G401.6 (cell line): Measurements from ENCODE around the gene MRLN.

Experiments used
- FAIRE-seq: peaks from 2 replicates; lab custom pipeline; 2012; peaks lifted over from hg19 to GRCh38; lab: Jason Lieb, UNC

MRLN gene

DNA sequence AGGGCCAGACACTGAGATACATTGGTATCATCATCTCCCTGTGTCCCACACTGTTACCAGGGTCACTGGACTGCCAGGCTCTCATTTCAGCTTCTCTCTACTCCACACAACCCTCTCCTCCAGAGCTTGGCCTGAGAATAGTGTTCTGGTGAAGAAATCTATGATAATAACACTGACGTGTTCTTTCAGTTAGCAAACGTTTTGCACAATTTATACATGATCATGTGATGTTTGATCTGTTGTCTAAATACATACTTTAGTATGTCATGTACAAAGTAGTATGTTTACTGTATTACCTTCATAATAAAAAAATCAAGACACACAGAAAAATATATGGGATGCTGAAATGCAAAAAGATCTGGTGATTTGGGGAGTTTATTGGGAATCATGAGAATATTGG is 48.6 kb downstream of the MRLN start:
- no peak for FAIRE-seq

DNA sequence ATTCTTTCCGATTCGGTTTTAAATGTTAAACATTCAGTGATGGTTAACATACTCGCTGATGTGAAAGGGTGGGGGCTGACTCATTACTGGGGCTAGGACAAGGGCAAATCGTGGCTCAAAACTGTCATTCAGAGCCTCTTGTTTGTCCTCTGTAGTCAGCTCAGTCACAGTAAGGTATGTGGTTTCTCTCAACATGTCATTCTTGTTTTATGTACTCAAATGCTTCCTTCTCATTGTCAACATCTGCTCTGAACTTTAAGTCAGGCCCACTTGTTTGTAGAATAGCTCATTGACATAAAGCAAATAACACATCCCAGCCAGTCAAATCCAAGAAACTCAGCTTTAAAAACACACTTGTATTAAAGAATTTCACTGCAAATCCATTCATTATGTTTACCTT is 50.9 kb downstream of the MRLN start:
- no peak for FAIRE-seq

DNA sequence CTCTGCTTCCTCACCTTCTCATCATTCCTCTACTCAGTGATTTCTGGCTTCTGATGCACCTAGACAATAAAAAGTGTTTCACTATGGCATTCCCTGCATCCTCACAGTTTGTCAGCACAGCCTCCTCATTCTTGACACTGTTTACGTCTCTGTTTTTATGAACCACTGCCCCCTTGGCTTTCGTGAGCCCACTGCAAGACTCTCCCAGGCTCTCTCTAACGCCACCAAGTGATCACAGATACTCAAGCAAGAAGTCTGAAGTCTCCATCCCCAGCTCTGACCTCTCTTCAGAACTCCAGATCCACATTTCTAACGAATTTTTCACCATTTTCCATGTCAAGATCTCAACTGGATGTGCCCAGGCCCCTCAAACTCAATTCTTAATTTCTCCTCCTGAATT is 52.5 kb downstream of the MRLN start:
- no peak for FAIRE-seq

DNA sequence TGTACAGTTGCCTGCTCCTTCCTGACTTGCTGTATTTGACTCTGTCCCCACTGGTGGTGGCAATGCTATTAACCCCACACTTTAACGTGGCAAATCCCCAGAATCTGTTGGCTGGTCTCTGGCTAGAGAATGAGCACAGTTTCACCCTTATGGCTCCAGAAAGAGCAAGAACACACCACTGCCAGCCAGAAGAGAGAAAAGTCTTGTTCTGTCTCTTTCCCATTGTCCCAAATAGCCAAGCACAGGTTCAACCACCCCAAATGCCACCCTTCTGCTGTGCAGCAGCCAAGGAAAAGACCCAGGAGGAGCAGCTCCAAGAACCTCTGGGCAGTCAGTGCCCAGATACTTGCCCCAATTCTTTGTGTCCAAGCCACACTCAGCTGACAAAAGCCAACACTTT is 54.9 kb downstream of the MRLN start:
- no peak for FAIRE-seq

DNA sequence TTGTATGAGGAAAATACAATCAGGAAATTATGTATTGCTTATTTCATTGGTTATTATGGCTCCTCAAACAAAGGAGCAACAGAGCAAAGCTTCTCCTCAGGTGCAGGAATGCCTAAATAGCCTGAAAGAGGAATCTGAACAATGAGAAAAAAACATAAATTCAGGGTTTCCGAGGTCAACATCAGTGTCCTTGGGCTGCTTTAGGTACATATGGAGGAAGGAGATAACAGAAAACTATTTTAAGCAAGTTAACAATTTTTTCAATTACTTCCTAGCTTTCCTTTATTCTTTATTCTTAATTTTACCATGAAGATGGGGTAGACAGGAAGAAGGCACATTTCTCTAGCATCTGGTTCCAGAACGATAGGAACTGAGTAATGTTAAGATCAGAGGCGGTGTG is 57.6 kb downstream of the MRLN start:
- no peak for FAIRE-seq

DNA sequence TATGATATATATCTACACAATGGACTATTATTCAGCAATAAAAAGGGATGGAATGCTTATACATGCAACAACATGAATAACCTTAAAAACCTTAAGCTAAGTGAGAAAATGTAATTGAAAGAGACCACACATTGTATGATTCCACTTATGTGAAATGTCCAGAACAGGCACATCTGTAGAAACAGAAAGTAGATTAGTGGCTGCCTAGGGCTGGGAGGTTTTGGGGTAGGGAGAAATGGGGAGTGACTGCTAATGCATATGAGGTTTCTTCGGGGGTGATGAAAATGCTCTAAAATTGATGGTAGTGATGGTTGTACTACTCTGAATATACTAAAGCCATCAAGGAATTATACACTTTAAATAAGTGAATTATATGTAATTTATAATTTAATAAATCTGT is 58.3 kb downstream of the MRLN start:
- no peak for FAIRE-seq

DNA sequence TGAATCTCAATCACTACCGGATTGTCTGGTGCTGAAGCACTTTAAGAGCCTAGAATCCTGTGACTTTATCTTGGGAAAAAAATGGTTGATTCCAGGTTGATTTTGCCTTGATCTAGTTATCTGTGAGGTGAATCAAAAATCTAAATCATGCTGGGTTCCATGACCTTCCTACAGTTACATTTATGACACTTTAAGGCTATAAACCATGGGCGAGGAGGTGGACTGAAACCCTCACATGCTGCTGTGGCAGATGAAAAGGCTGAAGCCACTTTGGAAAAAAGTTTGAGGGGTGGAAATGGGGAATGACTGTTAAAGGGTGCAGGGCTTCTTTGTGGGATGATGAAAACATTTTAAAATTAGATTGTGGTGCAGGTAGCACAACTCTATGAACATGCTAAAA is 61.1 kb downstream of the MRLN start:
- no peak for FAIRE-seq

DNA sequence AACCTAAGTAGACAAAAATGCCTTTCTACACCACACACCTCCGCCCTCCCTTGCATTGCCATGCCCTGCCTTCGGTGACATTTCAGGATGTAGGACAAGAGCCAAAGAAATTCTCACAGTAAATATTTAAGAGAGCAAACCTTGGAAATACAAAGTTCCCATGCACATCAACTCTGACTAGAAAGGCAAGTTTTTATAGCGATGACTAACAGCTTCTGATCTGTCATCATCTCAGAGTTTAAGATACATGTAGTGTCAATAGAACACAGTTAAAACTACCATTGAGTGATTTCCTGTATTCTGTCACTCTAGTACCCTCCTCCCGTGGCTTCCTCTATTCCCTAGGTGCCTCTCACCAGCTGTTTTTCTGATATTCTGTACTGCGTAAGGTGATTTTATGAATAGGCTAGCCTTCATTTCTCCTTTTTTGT is 64.3 kb downstream of the MRLN start:
- no peak for FAIRE-seq

DNA sequence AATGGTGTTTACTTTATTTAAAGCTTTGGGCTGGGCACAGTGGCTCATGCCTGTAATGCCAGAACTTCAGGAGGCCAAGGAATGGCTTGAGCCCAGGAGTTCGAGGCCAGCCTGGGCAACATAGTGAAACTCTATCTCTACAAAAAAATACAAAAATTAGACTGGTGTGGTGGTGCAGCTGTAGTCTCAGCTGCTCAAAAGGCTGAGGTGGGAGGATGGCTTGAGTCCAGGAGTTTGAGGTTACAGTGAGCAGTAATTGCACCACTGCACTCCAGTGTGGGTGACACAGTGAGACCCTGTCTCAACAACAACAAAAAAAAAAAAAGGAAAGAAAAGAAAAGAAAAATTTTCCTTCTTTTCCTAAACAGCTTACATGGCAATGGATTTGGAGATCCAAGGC is 65.6 kb downstream of the MRLN start:
- no peak for FAIRE-seq
